GM23338 (cell line): ENCODE results near the gene EDEM3. TPM values are rescaled to one million over a fixed set of nuclear protein-coding genes. Genes with fewer than 3 reads are reported as not detected.

ENCODE experiments used
- ATAC-seq: fragments of 200-7000 bp; cut with Tn5 transposase; 3 replicates; pipeline ENCODE4 v1.9.1; 2020
- DNase-seq: peaks from one replicate; pipeline ENCODE4 v3.0.0-alpha.2; 2015; ENCODE audit warnings: low spot score
- H2AFZ ChIP-seq: fragments of 200-600 bp; sonication (generic); 2 replicates; pipeline ENCODE4 v1.8.0; 2016; ENCODE audit warnings: antibody characterized with exemption, mild to moderate bottlenecking, moderate library complexity
- H3F3A ChIP-seq: fragments of 200-600 bp; sonication (generic); replicated peaks from 2 replicates; pipeline ENCODE4 v1.8.0; 2017; ENCODE audit warnings: antibody characterized with exemption, mixed run types, low read depth
- H3K27ac ChIP-seq: fragments of 200-600 bp; sonication (generic); 2 replicates; pipeline ENCODE4 v1.6.1; 2016; ENCODE audit warnings: low read depth
- H3K27me3 ChIP-seq: fragments of 200-600 bp; sonication (generic); 2 replicates; pipeline ENCODE4 v1.8.0; 2016; ENCODE audit warnings: mild to moderate bottlenecking, mixed run types, moderate library complexity; ENCODE audit not compliant: insufficient read depth
- H3K36me3 ChIP-seq: fragments of 200-600 bp; sonication (generic); 2 replicates; pipeline ENCODE4 v1.8.0; 2016; ENCODE audit warnings: mild to moderate bottlenecking; ENCODE audit not compliant: insufficient read depth
- H3K4me1 ChIP-seq: fragments of 200-600 bp; sonication (generic); 2 replicates; pipeline ENCODE4 v1.8.0; 2016; ENCODE audit warnings: mild to moderate bottlenecking, moderate library complexity; ENCODE audit not compliant: insufficient read depth
- H3K4me2 ChIP-seq: fragments of 200-600 bp; sonication (generic); 2 replicates; pipeline ENCODE4 v1.7.1; 2017; ENCODE audit warnings: mixed run types
- H3K4me3 ChIP-seq: fragments of 200-600 bp; sonication (generic); 2 replicates; pipeline ENCODE4 v1.6.1; 2016; ENCODE audit warnings: mixed run types
- H3K79me2 ChIP-seq: fragments of 200-600 bp; sonication (generic); replicated peaks from 2 replicates; pipeline ENCODE4 v1.8.0; 2017; ENCODE audit warnings: mild to moderate bottlenecking; ENCODE audit not compliant: insufficient read depth
- H3K9me2 ChIP-seq: fragments of 200-600 bp; sonication (generic); 2 replicates; pipeline ENCODE4 v1.8.0; 2017; ENCODE audit not compliant: insufficient read depth
- H4K20me1 ChIP-seq: fragments of 200-600 bp; sonication (generic); replicated peaks from 2 replicates; pipeline ENCODE4 v1.8.0; 2017; ENCODE audit warnings: mild to moderate bottlenecking; ENCODE audit not compliant: insufficient read depth
- H3K27ac Mint-ChIP-seq: 2 replicates; pipeline ENCODE4 v1.8.0; 2020; ENCODE audit warnings: inconsistent platforms, mild to moderate bottlenecking, moderate library complexity, mixed read lengths
- H3K27me3 Mint-ChIP-seq: 3 replicates; pipeline ENCODE4 v1.8.0; 2022; ENCODE audit warnings: low read depth, mild to moderate bottlenecking, moderate library complexity, mixed read lengths, inconsistent platforms; ENCODE audit not compliant: insufficient read depth, poor library complexity
- H3K36me3 Mint-ChIP-seq: 3 replicates; pipeline ENCODE4 v1.8.0; 2021; ENCODE audit warnings: low read depth, mild to moderate bottlenecking, inconsistent platforms, moderate library complexity, mixed read lengths
- H3K4me1 Mint-ChIP-seq: 3 replicates; pipeline ENCODE4 v1.8.0; 2020; ENCODE audit warnings: mild to moderate bottlenecking, inconsistent platforms, mixed read lengths
- H3K4me3 Mint-ChIP-seq: 3 replicates; pipeline ENCODE4 v1.8.0; 2021; ENCODE audit warnings: moderate library complexity, mild to moderate bottlenecking, inconsistent platforms, mixed read lengths
- H3K9me3 Mint-ChIP-seq: 3 replicates; pipeline ENCODE4 v1.8.0; 2020; ENCODE audit warnings: moderate library complexity, mild to moderate bottlenecking, inconsistent platforms, mixed read lengths
- CREB1 ChIP-seq: fragments of 250-450 bp; sonication (Bioruptor Pico); IDR thresholded peaks from 2 replicates; pipeline ENCODE4 v1.5.0; 2020; ENCODE audit warnings: low read depth, mild to moderate bottlenecking, moderate library complexity
- CTCF ChIP-seq, 2 experiments: fragments of 200-600 bp in 1 of 2; sonication (generic) in 1 of 2; conservative IDR thresholded peaks; 2 replicates each; pipeline versions ENCODE4 v1.5.1 to v1.6.1; 2016 to 2017; ENCODE audit warnings: antibody characterized with exemption in 2 of 2, low read depth in 2 of 2, mild to moderate bottlenecking in 2 of 2, moderate library complexity in 1 of 2
- EZH2 ChIP-seq: fragments of 200-600 bp; sonication (generic); IDR thresholded peaks from one replicate; pipeline ENCODE4 v1.8.0; 2017; ENCODE audit warnings: antibody characterized with exemption, mild to moderate bottlenecking, low read depth; ENCODE audit not compliant: unreplicated experiment
- JUNB ChIP-seq: IDR thresholded peaks from one replicate; pipeline ENCODE4 v1.6.1; 2016; ENCODE audit warnings: antibody characterized with exemption; ENCODE audit not compliant: unreplicated experiment
- NANOG ChIP-seq: IDR thresholded peaks from 2 replicates; pipeline ENCODE4 v1.6.1; 2016; ENCODE audit warnings: antibody characterized with exemption, borderline replicate concordance
- POLR2AphosphoS5 ChIP-seq: IDR thresholded peaks from 2 replicates; pipeline ENCODE4 v1.6.1; 2016; ENCODE audit warnings: antibody characterized with exemption, low read depth
- ZNF114 ChIP-seq: fragments of 250-450 bp; sonication (Bioruptor Pico); IDR thresholded peaks from 2 replicates; pipeline ENCODE4 v1.5.0; 2020; ENCODE audit warnings: mild to moderate bottlenecking, moderate library complexity
- ZNF331 ChIP-seq: fragments of 250-450 bp; sonication (Bioruptor Pico); IDR thresholded peaks from 2 replicates; pipeline ENCODE4 v1.5.0; 2020; ENCODE audit warnings: low read depth, mild to moderate bottlenecking, moderate library complexity
- ZNF462 ChIP-seq: fragments of 250-450 bp; sonication (Bioruptor Pico); IDR thresholded peaks from 2 replicates; pipeline ENCODE4 v1.5.0; 2020; ENCODE audit warnings: mild to moderate bottlenecking, moderate library complexity
- polyA plus RNA-seq: library from polyadenylated mRNA; unstranded; fragments of >200 nt; fragmentation: Nextera tagmentation; extraction: Ambion mirVana; gene quantifications from 2 replicates; pipeline ENCODE4 v1.2.1, GENCODE V29; 2016
- total RNA-seq: library from RNA; depleted of rRNA; stranded (reverse); fragments of >200 nt; shearing (Covaris generic); gene quantifications from 2 replicates; pipeline ENCODE4 v1.2.3, GENCODE V29; 2014

EDEM3 gene
- total and polyA plus RNA-seq, 2 experiments from 2014 or later, result 4.8 to 11.5 TPM

- no peak overlapping the region for H3K4me3 ChIP-seq
- H3K4me3 Mint-ChIP-seq, result no peak overlapping the region
- no peaks in the 10 kb centered on the region for H3K36me3 ChIP-seq
- H4K20me1 ChIP-seq, result no peaks in the 10 kb centered on the region
- H3K4me1 Mint-ChIP-seq, result peaks cover 13% of the 10 kb centered on the region
- no peak overlapping the region for H2AFZ ChIP-seq
- no peak overlapping the region for H3K4me2 ChIP-seq
- ATAC-seq, result no peak
- H3K4me1 ChIP-seq, result peaks cover 8% of the 10 kb centered on the region; the same call in 1 of the 2 replicates
- H3K9me2 ChIP-seq, result peaks cover 8% of the 10 kb centered on the region; the same call in 1 of the 2 replicates
- no peaks in the 10 kb centered on the region for H3K27me3 ChIP-seq
- no peaks in the 10 kb centered on the region for H3K36me3 Mint-ChIP-seq
- no peaks in the 10 kb centered on the region for H3K9me3 Mint-ChIP-seq
- H3K27ac Mint-ChIP-seq, result no peak overlapping the region
- DNase-seq, result no peak
- no peaks in the 10 kb centered on the region for H3K27me3 Mint-ChIP-seq
- H3K27ac ChIP-seq, result no peak overlapping the region
- H3K79me2 ChIP-seq, result no peaks in the 10 kb centered on the region
- no peaks in the 10 kb centered on the region for H3F3A ChIP-seq
- TF ChIP-seq CTCF (conservative IDR thresholded peaks at IDR 0.05; ENCODE audit: low read depth in 2 of 2), result no peak
- TF ChIP-seq JUNB, result no peak
- no peak for TF ChIP-seq NANOG
- TF ChIP-seq CREB1 (CRISPR knock-in tag), result no peak
- no peak for TF ChIP-seq POLR2AphosphoS5
- no peak for TF ChIP-seq EZH2
- no peak for TF ChIP-seq ZNF331 (CRISPR knock-in tag)
- no peak for TF ChIP-seq ZNF114
- TF ChIP-seq ZNF462, result no peak
Observed at GRCh38 chr1:184773762-184774320, 19.2 kb upstream of the EDEM3 start.
